Glomerular endothelial cell (primary cell): ENCODE results near the gene MFSD11. TPM values are rescaled to one million over a fixed set of nuclear protein-coding genes. Genes with fewer than 3 reads are reported as not detected.
"Not testable (repeated sequence)": the region's sequence is repeated elsewhere in the genome, so short reads cannot be mapped to it uniquely, and the experiment has no call there.

Experiments
- DNase-seq: peaks from one replicate; pipeline ENCODE4 v3.0.0-alpha.2; 2011; ENCODE audit warnings: low read depth, low spot score; ENCODE audit errors: extremely low read depth
- total RNA-seq: library from RNA; depleted of rRNA; stranded (reverse); fragments of >200 nt; gene quantifications from 2 replicates; pipeline ENCODE4 v1.2.3, GENCODE V29; 2015

MFSD11 gene
- total RNA-seq, 1 donor from 2014 or later = 31.2 TPM

- DNase-seq = no peak
Observed at GRCh38 chr17:76742958-76743357, 5.0 kb downstream of the MFSD11 start.

GRCh38 chr17:76744747-76745146 lies 6.8 kb downstream of the MFSD11 start:
- DNase-seq = no peak

GRCh38 chr17:76745785-76746184 lies 7.9 kb downstream of the MFSD11 start:
- not testable (repeated sequence) for DNase-seq

GRCh38 chr17:76747716-76748363 lies 9.9 kb downstream of the MFSD11 start:
- no peak for DNase-seq

- DNase-seq = no peak
Observed at GRCh38 chr17:76748657-76749056, 10.7 kb downstream of the MFSD11 start.

GRCh38 chr17:76751416-76751993 lies 13.6 kb downstream of the MFSD11 start:
- no peak for DNase-seq

- no peak for DNase-seq
Observed at GRCh38 chr17:76752006-76752405, 14.1 kb downstream of the MFSD11 start.

GRCh38 chr17:76753061-76753961 lies 15.4 kb downstream of the MFSD11 start:
- DNase-seq = no peak

- DNase-seq = no peak
Observed at GRCh38 chr17:76755285-76755684, 17.4 kb downstream of the MFSD11 start.

- DNase-seq = no peak
Observed at GRCh38 chr17:76757256-76757655, 19.3 kb downstream of the MFSD11 start.

GRCh38 chr17:76758570-76758969 lies 20.7 kb downstream of the MFSD11 start:
- DNase-seq = no peak

- DNase-seq = no peak
Observed at GRCh38 chr17:76772842-76773525, 35.1 kb downstream of the MFSD11 start.

- no peak for DNase-seq
Observed at GRCh38 chr17:76775021-76775600, 37.2 kb downstream of the MFSD11 start.

- no peak for DNase-seq
Observed at GRCh38 chr17:76781056-76781982, 43.4 kb downstream of the MFSD11 start.

- DNase-seq = no peak
Observed at GRCh38 chr17:76783146-76783545, 45.2 kb downstream of the MFSD11 start.

- peak; percentile 41 for DNase-seq
Observed at GRCh38 chr17:76784926-76785325, 47.0 kb downstream of the MFSD11 start.

- DNase-seq = not testable (repeated sequence)
Observed at GRCh38 chr17:76787866-76788265, 49.9 kb downstream of the MFSD11 start.

GRCh38 chr17:76789235-76789788 lies 51.4 kb downstream of the MFSD11 start:
- no peak for DNase-seq
